KG1 (cell line): ENCODE data around the gene WDR1.

ENCODE experiments used
- DNase-seq: peaks from one replicate; lab custom pipeline; 2025; lab: John Stamatoyannopoulos, UW

WDR1 gene

DNA sequence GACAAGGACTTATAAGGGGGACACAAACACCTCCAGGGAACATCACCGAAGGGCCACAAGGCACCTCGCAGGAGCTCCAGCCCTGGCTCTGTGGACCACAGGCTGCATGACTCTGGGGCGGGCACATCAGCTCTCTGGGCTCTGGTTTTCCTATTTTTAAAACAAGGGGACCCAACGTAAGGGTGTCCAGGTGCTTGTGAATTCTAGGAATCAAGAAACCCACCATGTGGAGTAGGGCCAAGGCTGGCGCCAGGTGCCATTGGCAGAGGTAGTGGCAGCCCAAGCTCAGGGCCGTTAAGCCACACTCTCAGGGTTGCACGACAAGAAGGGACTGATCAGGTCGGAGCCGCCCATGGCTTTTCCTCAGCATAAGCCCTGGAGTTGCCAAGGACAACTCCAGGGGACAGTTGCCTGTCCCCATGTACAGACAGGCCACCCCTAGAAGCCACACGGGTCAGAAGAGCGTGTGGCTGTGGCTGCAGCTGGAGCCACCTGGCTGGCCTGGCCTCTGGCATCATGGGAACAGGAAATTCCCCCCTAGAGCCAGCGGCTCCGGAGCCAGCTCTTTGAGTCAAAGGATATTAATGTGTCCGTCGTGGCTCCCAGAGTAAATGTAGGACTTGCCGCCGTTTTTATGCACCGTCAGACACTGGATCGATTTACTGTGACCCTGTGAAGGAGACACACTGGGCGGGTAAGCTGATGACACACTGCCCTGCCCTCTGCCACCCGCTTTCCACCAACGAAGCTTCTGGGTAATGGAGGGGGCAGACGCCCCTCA is 32.5 kb downstream of the WDR1 start:
- DNase-seq = no peak

DNA sequence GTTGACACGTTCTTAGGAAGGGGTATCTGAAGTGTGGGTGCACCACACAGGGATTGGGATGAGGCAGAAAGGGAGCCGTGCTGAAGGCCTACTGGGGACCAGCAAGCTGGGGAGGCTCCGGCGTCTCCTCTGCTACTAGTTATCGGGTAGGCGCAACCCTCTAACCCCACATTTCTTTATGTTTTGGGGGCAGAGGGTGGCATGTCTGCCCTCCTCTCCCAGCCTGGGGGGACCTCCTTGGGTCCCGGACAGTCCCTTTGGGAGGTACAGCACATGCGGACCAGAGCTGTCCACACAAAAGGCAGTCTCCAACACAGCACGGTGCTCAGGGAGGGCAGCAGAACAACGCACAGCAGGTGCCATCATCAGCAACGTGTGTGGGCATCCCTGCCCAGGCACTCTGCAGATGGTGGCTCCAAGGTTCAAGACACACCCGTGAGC is 33.2 kb downstream of the WDR1 start:
- DNase-seq = no peak

DNA sequence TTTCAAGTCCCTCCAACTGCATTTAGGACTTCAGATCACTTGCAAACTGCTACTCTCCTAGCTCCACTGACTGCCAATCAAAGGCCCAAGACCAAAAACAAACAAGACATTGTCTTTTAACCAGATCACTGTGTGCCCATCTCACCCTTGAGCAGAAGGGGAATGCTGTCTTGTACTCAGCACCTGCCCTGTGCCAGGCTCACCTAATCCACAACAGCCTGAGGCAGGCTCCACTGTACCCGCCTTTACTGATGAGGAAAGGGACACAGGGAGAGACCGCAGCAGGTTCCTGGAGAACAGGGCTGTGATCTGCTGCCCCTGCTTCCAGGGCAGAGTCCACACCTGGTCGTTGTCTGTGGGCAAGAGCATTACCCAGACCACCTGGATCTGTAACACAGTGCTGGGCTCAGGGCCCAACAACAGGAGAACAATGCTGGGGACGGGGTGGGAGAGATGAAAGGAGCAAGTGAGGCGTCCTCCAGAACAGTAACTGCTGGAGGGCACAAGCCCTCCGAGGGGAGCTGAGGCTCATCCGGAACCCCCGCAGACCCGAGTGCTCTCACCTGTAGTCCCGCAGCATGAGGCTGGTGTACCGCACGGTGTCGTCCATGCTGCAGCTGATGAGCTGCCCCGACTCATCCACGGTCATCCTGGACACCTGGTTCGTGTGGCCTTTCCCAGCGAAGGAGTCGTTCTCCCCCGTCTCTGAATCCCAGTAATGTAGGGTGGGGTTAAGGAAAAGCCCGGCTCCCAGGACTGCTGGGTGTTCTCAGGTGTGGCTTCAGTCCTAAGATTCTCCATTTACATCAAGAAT is 33.9 kb downstream of the WDR1 start:
- no peak for DNase-seq

DNA sequence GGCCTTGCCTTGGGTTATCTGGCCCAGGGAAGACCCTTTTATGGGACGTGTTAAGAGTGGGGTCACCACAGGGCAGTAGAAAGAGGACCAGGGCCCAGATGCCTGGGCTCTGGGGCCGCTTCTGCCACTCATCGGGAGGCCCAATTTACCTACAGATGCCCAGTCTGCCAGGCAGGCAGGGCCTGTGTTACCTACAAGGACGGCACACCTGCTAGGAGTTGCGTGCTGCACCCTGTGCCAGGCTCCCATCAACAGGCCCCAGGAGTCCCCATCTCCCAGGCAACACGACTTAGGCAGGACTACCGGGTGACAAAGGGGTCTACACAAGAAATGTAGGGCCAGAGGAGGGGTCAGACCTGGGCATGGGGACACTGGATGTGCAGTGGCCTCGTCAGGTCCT is 34.6 kb downstream of the WDR1 start:
- DNase-seq = no peak

DNA sequence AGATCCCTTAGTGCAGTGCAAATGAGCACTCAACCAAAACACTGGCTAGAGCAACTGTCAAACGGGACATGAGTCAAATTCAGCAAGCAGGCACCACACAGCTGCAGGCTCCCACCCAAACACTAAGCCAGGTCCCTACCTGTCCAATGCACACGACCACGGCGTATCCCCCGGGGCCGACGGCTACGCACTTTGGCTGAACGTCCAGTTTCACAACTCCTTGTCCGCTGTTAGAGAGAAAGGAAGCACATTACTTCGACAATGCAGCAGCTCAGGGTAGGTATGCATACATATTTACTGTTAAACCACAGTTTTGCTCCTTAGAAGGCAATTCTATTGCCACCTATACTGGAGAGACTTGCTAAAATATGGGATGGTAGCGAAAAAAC is 35.4 kb downstream of the WDR1 start:
- DNase-seq = no peak

DNA sequence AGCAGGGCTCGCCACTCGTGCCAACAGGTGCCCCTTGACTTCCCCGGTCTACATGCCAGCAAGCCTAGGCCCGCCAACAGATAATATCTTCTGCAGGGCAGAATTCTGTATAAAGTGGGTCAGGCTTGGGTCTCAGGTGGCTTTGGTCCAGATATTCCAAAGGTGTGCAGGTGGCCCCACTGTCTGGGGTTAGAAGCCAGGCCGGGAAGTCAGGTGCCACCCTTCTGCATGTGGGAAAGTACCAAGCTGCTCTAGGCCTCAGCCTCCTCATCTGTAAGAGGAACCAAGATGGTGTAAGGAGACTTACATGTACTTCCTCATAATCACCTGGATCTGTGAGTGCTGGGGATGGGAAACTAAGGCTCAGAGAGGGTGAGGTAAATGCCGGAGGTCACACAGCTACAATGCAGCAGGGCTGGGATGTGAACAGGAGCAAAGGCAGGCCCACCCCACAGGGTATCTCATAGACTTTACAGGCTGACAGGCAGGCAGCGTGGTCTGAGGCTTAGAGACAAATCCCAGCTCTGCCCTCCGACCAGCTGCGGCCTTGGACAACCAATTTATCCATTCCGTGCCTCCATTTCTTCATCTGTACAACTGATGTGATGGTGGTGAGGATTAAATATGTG is 35.9 kb downstream of the WDR1 start:
- no peak for DNase-seq

DNA sequence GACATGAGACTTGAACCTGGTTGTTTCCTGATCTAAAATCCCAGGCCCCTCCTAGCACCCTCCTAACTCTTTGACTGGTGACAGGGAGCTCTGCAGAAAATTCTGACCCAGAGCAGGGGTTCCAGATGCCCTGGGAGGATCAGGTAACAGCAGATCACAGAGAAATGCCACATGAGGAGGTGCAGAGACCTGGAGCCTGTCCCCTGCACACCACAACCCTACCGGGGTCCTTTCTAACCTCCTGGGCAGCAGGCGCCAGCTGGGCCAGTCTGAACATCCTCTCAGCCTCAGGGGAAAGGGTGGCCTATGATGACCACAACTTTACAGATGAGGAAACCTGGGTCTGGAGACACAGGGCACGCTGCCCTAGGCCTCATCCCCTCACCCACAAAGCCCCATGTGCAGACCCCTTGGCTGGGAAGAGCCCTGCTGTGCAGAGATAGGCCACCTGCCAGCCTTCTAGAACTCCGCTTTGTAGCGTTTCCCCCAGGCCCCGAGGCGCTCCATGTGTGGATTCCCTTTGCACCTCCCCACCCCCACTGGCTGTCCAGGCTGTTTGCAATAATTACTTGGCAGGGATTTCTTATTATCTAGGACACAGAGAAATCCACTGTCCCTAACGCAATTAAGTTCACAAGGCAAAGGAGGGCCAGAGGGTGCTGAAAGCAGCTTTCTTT is 36.5 kb downstream of the WDR1 start:
- DNase-seq = no peak

DNA sequence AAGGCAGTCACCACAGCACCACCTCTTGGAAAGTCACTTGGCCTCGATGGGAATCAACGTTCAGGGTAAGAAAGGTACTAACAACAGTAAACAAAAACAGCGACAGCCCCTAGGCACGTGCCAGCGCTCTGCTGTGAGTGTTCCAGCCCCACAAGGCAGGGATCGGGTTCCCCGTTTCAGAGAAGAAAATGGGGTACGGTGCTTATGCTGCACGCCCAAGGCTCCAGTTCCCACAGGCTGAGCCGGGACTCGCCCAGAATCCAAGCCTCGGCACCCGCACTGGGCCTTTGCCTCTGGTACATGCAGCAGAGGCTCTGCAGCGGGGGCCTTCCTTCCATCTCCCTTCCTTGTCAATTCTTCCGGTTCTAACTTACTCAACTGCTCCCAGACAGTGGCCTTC is 37.3 kb downstream of the WDR1 start:
- no peak for DNase-seq

DNA sequence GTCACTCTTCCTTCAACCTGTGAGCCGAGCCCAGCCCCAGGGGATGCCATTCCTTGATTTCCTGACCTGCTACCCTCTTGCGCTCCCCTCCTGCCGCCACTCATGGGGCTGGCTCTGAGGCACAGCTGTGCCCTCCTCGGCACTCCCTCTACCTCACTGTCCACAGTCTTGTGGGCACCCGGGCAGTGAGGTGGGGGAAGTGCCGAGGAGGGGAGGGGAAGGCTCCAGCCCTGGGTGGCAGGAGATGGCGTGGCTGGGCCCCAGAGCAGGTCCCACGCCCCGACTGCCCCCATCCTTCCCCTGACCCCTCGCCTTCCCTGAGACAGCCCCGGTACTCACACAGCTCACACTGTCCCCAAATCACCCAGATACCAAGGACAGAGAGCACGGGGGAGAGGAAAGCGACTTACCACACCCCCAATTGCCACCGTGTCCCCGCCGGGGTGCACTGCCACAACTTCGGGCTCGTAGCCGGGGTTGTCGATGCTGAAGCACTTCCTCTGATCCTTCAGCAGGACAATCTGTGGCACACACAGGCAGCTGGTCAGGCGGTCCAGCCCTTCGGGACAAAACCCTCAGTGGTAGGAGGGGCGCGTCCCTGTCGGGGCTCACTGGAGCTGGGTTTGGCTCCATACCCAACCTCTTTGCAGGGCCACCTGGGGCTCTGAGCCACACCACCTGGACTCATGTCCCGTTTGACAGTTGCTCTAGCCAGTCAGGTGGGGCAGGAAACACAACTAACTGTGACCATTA is 37.9 kb downstream of the WDR1 start:
- no peak for DNase-seq

DNA sequence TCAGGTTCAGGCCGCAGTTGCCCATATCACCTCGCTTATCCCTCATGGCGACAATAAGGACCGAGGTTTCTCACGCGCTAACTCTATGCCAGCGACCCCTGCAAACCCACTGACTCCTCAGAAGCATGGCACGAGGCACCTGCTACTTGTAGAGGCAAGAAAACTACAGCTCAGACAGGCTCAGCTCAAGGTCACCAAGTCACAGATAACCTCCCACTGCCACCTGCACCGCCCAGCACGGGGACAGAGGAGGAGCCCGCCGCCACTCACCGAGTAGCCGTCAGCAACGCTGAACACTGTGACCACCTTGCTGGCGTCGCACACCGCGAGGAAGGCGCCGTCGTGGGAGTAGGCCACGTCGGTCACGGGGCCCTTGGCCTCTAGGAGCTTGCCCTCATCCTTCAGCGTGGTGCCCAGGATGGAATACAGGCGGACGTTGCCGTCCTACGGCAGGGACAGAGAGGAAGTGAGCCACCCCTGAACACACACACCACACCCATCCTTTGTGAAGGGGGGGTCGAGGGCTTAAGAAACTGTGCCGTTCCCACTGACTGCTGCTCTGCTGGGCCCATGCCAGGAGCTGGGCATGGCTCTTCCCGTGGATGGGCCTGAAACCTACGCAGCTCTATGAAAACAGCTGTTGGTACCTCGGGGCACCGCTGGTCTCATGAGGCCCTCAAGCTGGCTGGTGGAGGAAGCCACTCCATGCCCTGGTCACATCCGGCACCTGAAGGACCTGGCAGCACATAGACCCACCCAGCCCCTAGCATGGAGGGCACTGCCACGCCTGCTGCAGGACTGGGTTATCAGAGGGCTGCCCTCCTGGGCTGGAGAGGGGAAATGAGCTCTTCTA is 38.9 kb downstream of the WDR1 start:
- no peak for DNase-seq

DNA sequence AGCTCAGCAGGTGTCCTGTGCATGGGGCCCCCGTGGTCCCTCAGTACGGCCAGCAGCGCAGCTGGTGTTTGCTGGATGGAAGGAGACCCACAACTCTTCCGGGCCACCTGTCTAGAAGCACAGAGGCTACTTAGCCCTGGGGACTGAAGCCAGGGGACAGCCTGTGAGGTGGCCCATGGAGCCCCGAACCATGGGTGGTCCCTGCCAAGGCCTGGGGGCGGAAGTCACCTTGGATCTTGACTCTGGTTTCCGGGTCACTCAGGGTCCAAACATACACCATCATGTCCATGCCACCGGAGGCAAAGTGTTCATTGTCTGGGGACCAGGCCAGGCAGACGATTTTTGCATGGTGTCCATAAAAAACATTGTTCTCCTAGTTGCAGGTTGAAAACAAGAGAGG is 39.5 kb downstream of the WDR1 start:
- DNase-seq = no peak

DNA sequence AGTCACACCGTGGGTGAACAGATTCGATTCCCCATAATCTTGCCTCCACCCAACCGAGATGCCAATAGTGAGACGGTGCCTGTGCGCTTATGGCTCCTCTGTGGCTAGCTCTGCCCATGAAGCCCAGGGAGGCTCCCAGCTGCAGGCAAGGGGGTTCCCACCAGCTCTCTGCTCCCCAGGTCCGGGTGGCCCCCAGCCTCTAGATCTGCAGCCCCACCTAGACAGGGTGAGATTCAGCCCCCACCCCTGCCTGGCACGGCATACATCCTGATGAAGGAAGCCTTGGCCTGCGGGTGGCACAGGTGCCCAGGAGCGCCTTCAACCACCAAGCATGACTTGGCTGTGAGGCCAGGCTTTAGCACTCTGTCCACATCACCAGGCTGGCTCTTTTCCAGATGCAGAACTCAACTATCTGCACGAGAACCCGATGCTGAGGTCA is 40.6 kb downstream of the WDR1 start:
- DNase-seq = no peak

DNA sequence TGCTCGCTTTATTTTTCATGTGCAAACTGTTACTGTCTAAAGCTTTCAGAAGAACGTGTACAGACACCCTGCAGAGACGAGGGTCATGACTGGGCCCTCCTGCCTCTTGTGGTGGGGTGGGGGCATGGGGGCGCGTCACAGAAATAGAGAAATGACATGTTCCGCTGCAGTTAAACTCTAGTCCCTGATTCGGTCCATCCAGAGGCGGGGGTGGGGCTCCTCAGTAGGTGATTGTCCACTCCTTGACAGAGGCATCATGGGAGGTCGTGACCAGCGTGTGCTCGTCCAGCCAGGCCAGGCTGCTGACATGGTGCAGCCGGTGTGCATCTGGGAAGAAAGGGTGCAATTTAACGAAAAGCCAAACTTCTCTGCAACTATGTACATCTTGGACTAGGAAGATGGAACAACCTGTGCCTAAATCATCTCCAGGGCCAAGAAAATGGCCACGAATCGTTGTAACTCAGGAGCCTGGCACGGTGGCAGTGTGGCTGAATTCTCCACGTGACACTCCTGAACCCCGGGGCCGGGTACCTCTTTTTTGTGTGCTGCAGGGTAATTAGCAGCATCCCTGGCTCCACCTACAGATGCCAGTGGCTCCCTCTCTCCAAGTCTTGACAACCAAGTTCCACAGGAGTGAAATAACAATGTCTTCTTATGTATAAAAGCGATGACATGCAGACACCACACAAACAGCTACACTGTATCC is 41.3 kb downstream of the WDR1 start:
- no peak for DNase-seq

DNA sequence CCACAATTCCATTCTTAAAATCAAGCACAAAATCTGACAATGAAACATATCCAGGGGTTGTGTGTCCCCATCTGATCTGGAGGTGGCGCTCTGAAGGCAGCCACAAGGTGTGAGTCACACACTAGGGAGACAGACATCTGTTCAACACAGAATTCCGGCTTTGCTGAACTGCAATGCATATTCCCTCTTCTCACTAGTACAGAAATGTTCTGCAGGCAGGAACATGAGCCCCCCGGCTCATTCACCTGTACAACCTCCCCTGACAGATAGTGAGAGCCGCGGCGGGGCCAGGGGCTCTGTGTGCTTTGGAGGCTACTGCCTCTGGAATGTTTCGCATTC is 41.9 kb downstream of the WDR1 start:
- no peak for DNase-seq

DNA sequence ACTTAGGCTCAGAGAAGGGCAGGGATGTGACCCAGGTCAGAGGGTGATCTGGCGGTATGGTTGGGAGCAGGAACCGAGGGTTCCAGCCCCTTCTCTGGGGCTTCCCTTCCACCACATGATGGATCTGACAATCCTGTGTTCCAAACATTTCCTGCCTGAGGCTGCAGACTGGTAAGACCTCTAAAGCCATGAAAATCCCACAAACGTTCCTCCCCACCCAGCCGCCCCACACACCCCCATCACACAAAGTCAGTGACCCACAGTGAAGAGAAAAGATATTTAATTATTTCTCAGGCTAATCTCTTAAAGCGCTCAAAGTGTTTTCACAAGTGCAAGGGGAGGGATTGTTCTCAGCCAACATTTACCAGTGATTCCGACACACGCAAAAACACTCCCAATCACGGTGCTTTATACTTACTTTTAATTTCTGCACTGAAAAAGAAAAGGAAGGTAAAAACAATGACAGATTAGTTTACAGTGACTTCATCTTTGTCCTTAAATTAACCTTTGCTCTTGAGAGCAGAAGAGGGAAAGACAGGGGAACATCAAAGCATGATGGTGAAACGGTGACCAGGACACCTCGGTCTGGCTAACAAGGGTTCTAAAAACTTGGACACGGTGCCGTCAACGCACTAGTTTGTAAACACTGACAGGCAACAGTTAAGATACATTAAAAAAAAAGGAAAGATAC is 42.4 kb downstream of the WDR1 start:
- DNase-seq = no peak

DNA sequence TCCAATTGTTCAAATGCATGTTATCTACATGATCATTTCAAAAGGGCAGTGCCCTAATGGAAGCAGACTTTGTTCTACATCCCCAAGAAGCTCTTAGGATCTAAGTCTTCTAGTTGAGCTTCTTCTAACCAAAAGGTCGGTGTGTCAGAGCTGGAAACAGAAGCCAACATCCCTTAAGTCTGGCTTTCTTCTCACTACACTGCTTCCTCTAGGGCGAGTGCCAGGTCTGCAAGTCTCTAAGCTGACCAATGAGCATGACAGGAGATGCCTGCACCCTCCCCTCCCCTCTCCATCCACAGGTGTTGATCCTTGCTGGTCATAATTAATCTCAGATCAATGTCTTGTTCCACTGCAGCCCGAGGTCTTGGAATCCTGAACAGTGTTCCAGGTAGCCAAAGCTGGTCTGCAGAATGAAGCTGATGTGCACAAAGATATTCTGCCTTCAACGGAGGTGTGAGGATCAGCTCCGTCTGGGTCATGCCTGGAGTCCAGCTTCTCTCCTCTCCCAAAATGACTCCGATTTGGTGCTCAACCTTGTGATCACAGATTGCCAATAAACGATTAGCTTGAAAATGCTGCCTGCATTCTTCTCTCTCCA is 44.1 kb downstream of the WDR1 start:
- no peak for DNase-seq

DNA sequence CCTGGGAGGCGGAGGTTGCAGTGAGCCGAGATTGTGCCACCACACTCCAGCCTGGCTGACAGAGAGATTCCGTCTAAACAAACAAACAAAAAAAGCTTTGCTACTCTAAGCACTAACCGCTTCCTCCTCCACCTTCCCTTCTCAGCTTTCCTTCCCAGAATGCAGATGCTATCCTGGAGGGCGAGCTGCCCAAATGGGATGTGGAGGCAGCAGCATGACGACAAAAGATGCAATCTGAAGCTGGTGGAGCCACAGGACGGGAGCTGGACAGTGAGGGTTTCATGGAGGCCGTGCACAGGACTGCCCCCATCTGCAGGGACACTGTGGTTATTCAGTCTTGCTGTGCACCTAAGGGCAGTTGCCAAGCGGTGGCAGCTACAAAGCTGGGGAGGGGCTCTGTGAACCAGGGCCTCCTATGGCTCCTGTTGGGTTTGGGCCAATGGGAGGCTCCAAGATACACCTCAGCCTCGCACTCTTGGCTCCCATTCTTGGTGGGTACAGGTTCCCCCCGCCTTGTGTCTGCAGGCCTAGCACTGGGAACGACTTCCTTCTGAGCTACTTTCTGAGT is 47.4 kb downstream of the WDR1 start:
- no peak for DNase-seq

DNA sequence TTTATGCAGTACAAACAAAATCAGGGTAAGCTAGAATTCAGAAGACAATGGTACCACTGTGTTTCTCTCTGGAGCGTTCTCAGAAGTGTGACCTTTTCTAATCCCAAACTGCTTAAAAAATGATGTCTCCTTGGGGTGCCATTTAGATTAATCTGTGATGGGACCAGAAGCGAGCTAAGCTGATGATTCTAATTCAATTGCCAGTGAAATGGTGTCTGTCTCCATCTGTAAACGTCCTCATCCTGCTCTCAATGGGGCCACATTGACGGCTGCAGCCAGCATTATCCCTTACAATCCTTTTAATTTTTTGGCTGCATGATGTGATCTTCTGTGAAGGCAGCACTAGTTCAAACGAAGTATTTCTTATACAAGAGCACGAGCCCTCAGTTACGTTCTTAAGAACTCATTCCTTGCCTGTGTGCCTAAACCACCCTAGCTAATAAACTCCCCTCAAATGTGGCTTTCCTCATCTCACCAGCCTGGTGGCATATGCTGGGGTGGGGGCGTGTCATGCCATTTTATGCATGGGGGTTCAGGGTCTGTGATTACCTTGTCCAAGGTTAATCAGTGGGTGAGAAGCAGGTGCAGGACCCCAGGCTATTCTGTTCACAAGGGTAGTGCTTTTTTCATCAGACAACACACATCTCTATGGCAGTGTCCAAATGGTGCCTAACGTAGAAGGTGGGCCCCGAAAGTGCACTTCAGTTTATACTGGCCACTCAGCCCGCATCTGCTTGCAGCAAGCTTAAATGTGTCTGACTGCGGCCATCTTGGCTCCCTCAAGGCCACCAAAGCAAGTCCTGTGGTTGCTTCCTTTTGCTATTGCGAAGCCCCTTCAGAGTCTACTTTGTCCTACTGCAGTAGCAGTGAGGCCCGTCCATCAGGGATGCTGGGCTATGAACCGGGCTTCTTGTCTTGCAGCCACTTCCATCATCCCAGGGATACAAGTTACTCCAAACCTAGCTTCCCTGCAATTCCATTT is 49.6 kb downstream of the WDR1 start:
- no peak for DNase-seq
